Measurements from ENCODE around the gene ARHGAP30.
"Not testable (repeated sequence)": the region's sequence is repeated elsewhere in the genome, so short reads cannot be mapped to it uniquely, and the experiment has no call there.

Gene ARHGAP30

DNA sequence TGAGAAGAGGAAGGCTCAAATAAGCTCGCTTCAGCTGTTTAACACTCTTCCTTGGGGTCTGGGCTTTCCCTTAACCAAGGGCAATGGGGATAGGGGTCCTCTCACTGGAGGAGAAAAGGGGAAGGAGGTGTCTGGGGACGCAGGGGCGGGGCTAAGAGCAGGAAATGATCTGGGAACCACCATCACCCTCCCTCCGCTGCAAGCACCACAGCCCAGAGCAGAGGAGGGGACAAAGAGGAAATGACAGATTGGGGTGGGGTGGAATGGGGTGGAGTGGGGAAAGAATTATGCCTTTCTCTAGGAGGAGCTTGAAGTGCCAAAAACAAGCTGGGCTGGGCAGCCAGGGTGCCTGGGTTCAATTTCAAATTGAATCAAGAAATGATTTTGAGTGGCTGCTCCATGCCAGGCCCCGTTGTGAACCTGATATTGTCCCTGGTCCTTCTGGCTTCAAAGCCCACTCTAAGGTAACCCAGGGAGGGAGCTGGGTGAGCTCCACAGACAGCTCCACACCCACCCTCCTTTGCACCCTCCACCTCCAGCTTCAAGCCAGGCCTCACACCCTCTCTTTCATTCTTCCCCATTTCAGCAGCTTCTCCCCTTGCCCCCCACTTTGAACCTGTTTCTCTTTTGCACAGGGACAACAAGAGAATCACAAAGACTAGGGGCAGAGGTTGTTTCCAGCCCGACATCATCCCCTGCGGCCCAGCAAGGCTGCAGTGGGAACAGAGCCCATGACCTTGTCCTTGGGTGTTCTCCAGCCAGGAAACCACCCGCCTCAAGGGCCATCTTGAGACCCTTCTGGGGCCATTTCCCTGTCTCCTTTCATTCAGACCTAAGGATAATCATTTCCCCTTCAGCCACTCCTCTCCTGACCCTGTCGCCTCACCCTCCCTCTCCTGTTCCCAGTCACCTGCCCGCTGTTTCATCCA is 1.1 kb downstream of the ARHGAP30 start:
- no peak for DNase-seq (ENCODE audit: low spot score)

DNA sequence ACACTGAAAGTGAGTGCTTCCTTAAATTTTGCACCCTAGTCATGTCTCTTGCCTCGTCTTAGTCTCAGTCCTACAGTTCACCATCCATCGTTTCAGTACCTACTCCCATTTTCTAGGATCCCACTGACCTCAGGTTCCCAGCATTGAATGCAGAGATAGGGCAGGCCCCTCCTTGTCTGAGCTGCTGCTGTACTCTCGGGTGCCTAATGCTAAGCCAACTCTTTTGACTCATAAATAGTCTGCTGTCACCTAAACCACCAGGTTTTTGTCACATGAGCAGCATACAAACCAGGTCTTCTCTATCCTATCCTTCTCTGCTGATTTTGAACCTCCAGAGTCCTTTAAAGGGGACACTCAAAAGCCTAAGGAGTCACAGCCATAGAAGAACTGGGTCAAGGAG is 3.0 kb downstream of the ARHGAP30 start:
- no peak for DNase-seq (ENCODE audit: low spot score)

DNA sequence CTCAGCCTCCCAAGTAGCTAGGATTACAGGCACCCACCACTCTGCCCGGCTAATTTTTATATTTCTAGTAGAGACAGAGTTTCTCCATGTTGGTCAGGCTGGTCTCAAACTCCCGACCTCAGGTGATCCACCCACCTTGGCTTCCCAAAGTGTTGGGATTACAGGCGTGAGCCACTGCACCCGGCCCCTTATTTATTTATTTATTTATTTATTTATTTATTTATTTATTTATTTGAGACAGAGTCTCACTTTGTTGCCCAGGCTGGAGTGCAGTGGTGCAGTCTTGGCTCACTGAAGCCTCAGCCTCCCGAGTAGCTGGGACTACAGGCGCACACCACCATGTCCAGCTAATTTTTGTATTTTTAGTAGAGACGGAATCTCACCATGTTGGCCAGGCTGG is 4.0 kb downstream of the ARHGAP30 start:
- DNase-seq (ENCODE audit: low spot score), result not testable (repeated sequence)

DNA sequence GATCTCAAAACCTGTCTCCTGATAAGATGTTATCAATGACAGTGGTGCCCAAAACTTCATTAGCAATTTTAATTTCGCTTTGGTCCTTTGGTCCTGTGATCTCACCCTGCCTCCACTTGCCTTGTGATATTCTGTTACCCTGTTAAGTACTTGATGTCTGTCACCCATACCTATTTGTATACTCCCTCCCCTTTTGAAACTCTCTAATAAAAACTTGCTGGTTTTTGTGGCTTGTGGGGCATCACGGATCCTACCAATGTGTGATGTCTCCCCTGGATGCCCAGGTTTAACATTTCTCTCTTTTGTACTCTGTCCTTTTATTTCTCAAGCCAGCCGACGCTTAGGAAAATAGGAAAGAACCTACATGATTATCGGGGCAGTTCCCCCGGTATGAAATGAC is 5.8 kb downstream of the ARHGAP30 start:
- DNase-seq (ENCODE audit: low spot score), result not testable (repeated sequence)

DNA sequence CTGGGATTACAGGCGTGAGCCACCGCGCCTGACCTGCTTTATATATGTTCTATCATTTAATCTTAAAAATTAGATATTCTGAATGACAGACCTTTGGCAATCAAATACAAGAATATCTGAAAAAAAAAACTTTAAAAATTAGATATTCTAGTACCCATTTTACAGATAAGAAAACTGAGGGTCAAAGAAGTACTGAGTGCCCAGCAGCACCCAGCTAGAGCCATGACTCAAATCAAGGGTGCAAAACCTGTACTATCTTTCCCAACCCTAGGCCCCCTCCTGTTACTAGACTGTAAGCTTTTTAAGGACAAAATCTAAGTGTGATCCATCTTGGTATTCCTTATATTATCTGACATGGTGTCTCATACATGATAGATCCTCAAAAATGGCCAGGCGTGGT is 8.3 kb downstream of the ARHGAP30 start:
- no peak for DNase-seq (ENCODE audit: low spot score)

DNA sequence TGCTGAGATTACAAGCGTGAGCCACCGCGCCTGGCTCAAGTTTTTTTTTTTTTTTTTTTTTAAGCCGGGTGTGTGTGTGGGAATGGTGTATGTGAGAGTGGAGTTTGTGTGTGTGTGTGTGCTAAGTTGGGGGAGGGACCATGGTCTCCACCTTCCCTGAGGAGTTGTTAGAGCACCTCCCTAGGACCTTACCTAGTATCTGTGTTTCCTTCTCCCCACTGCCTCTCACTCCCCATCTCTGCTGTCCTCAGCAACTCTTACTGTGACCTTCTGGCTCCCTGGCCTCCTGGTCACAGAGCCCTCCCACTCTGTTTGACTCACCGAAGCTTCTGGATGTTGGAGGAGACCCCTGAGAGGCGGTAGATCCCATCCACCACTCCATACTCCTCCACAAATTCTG is 10.4 kb downstream of the ARHGAP30 start:
- DNase-seq (ENCODE audit: low spot score), result no peak

DNA sequence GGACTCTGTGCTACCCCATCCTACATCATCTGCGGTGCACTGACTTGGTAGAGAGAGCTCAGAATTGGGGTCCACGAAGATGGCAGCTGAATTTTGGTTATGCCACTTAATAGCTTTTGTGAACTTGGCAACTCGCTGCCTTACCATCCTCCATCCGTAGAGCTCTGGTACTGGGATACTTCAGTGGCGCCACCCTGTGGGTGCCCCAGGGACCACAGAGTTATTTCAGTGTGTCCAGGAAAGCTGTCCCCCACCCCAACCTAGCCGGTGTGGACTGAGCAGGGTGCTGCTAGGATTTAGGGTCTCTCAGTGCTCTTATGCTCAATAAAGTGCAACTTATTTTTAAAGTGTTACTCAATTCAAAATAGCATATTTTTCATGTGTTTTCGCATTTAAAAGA is 14.9 kb downstream of the ARHGAP30 start:
- DNase-seq (ENCODE audit: low spot score), result no peak

DNA sequence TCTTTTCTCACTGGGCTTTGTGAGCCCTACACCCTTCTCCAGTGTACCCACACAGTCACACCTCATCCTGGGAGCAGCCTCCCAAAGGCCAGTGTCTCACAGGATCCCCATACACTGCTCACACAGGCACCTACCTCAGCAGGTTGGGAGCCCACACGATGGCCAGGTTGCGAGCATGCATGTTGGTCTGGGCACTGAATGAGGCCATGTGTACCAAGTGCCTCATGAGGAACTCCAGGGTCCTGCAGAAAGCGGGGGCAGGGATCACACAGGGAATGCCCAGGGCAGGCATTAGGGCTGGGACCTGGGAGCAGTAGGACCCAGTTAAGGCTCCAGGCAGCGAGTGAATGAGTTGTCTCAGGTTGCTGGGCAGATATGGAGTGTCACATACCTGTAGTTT is 15.5 kb downstream of the ARHGAP30 start:
- no peak for DNase-seq (ENCODE audit: low spot score)

DNA sequence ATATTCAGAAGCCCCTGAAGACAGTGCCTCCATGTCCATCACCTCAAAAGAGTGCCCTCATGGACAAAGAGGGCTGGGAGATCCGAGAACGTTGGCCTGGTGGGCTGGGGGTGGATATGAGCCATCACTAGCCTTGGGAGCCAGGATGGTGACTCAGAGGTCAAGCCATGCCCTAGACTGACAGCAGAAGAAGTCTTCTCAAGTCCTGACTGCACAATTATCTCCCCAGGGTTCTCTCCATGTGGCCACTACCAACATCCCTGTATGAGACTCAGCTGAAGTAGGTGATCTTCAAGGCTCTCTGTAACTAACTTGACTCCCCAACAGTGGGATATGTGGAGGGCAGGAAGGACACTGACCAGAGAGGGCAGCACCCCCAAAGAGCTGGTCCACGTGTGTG is 16.8 kb downstream of the ARHGAP30 start:
- no peak for DNase-seq (ENCODE audit: low spot score)

DNA sequence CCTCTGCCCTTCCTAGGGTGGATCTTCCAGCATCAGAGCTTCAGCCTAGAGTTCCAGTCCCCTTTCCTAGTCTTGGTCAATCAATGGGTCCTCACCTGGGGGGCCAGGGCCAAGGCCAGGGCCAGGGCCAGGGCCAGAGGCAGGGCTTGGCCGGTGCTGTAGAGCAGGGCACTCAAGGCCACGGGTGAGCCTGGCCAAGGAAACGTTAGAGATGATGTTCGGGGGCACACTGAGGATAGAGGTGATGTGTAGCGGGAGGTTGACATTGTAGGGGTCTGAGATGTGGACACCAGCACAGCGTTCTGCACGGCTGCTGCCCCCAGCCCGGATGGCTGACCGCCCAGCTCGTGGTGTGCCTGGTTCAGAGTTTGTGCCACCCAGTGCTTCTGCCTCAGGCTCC is 18.5 kb downstream of the ARHGAP30 start:
- no peak for DNase-seq (ENCODE audit: low spot score)

DNA sequence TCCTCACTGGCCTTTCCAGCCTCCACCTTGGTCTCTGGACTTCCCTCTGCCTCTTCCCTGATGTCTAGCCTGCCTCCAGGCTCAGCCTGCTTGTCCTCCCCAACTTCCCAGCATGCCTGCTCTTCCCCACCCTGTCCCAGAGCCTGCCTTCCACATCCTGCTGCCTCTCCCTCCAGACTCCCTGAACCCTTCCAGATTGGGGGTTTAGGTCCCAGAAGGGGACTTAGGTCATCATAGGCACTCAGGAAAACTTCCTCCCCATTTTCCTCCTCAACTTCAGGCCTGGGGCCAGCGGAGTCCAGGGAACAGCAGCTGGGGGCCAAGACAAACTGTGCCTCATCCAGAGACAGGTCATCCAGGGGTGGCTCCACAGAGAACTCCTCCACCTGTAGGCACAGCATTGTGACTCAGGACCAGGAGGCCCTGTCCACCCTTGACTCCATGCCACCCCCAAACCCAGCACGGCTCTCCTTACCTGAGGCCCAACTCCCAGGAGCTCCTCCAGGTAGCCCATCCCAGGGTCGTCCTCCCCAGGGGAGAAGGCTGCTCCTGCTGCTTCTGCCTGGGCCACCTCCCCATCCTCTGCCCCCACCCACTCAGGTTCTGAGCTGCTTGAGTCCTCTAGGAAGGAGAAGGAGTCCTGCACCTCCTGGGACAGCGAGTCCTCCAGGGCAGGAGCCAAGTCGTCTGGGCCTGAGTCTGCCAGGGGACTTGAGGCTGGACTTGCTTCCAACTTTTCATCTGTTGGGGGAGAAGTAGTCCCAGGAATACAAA is 20.6 kb downstream of the ARHGAP30 start:
- no peak for DNase-seq (ENCODE audit: low spot score)

DNA sequence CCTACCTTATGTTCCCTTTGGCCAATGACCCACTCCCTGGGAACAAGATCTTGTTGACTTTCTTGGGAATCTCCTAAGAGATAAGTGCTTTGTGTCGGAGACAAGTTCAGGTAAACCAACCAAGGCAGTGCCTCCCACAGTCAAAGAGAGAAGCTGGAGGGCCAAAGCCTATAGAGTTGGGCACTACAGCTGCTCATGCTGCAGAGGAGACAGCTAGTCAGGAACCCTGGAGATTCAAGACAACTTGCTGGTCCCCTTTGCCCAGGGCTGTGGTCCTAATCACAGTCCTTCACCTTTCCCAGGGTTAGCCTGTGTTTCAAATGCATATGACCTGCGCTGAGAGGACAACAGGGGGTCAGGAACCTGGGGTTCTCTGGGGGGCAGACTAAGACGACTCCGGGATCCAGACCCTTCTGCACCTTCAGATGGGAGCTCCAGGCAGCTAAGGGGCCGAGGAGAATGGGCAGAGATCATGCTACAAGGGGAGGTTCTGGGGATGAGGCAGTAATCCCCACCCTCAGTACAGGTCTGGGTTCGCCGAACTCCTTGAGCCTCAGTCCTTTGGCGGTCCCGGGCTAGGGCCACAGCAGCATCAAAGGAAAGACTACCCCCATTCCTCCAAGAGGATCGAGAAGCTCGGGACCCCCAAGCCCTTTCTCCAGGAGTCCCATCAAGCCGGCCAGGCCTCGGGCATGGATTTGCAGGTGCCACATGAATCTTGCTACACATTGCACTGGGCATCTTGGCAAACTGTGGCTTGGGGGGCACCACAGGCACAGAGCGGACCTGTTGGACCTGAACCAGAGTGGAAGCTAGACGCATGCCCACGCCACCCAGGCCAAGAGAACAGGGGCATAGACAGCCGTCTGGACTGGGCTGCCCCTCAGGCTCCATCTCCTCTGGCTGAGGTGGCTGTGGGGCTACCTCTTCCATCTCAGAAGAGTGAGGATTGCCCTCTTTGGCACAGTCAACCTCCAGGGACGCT is 22.0 kb downstream of the ARHGAP30 start:
- no peak for DNase-seq (ENCODE audit: low spot score)

DNA sequence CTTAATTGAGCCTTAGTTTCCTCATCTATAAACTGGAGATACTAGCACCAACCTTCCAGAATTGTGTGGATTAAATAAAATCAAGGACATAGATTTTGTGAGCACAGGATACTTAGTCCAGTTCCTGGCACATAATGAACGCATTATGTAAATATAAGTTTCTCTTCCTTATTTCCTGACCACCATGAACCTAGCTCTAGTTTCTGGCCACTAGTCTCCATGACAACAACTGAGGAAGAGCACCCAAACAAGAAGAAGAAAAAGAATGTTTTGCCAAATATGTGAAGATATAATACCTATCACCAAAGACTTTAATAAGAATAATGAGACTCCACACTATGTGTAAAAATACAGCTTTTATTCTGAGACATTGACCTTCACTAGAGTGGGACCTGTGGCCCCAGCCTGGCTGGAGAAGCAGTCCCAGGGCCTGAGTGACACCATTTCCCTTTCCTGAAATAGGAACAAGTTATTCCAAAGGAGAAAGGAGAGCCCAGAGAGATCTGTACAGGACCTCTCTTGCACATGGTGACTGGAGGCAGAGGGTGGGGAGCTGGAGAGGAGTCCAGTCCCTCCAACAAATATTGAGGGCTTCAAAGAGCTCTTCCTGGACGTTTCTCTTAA is 23.0 kb downstream of the ARHGAP30 start:
- no peak for DNase-seq (ENCODE audit: low spot score)

DNA sequence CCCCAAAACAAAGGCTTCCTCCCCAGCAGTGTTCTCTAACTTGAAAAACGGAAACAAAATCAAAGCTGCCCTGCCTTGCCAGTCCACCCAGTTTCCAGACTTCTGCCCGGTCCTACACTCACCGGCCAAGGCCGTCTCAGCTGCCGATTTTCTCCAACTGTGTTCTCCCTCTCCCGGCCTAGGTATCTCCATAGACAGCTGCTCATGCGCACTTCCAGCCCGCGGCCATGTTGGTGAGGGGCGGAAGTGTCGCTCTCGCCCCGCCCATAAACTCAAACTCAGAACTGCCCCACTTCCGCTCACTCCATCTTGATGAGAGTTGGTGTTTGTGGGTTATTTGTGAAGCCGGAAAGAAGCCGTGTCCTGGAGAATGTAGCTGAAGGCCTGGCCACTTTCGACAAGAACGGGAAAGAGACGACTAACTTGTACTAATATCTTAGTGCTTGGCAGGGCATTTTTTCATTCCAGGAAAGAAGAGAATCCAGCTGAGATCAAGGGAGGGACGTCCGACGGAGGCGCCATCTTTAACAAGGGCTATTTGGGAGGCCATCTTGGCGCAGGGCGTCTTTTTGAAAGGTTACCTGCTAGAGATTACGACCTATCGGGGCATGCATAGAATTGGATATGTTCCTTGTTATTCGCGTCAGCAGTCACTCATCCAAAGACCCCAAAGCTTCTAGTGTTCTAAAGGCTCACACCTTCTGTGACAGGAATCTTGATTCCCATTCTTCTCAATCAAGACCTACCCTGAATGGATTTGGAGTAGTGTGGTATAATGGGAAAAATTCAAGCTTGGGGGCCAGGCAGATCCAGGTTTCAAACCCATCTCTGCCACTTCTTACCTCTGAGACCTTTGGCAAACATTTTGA is 23.7 kb downstream of the ARHGAP30 start, which contains the start of gene USF1:
USF1 (minus strand) TSS at position 242 of the 869 bp plus-strand sequence. CDS start 2,702 bp downstream, outside the sequence.
- DNase-seq (ENCODE audit: low spot score), result peak; percentile 98

DNA sequence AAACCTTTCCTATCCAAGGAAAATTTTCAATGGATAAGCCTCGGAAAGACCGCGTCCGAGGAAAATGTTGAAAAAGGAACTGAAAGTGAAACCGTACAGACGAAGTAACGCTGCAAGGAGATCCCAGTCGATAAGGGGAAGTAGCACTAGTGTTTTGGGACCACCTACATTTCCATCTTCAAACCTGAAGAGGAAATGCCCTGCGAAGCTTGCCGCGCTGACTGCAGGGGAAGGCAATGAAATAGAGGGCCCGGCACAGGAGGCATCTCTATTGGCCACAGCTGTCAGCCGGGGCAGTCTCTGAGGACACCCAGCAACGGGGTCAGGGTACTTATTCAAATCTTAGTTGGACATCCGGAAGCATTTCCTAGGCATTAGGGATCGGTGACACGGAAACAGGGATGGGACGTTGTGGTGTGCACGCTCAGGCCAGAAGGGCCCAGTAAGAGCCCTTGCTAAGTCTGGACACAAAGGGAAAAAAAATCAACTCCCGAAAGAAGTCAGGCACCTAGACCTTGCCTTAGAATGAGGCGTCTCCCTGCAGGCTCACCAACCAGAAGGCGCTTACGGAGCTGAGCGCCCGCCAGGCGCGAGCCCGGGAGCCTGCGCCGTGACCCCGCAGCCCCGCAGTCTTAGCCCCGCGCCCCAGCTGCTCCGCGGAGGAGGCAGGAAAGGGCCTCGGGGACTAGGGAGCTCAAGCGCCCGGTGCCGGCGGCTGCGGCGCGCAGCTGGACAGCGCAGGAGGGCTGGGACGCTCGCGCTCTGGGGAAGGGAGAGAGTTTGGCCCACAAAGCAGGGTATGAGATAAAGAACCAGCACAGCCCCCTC is 24.6 kb downstream of the ARHGAP30 start:
- DNase-seq (ENCODE audit: low spot score), result peak; percentile 76

DNA sequence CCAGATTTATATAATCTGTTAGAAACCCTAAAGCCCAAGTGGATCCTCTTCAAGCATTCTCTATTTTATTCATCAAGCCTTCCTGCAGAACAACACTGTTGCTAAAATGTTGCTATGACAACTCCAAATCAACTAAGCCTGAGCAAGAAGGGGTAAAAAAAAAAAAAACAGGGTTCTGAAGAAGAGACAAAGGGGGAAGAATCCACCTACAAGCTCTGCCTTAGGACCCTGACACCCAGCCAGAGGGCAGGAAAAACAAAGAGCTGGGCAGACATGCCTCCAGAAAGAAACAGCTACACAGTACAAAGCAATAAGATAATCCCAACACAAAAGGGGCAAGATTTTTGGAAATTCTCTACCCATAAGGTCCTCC is 25.2 kb downstream of the ARHGAP30 start:
- no peak for DNase-seq (ENCODE audit: low spot score)

DNA sequence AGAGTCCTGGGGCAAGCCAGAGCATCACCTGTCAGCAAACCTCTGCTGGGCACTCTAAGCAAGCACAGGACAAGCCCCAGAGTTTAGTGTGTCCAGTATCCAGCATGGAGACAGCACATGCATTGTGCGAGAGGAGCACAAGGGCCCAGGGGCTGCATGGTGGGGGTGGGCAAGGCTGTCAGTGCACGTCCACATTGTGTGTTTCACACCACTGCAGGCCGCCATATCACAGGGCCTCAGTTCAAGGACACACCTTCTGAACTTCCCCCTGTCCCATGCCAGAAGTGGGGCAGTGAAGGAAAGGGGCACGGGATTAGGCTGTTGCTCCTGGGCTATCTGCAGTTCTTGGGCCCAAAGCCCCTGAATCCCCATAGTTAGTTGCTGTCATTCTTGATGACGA is 30.1 kb downstream of the ARHGAP30 start:
- no peak for DNase-seq (ENCODE audit: low spot score)

DNA sequence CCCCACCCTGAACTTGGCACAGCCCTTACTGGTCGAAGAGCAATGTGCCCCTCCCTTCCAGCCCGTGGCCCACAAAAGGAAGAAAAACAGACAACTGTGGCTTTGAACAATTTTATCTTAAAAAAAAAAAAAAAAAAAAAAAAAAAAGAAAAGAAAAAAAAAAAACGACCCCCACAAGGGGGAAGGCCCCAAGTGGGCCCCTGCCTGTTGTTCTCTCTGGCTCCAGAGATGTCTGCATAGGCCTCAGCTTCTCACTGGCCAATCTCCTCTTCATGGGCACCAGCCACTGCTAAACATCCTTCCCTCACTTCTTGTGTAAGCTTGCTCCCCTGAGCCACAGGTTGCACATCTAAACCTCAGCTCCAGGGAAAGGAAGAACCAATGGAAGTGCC is 30.5 kb downstream of the ARHGAP30 start:
- no peak for DNase-seq (ENCODE audit: low spot score)

DNA sequence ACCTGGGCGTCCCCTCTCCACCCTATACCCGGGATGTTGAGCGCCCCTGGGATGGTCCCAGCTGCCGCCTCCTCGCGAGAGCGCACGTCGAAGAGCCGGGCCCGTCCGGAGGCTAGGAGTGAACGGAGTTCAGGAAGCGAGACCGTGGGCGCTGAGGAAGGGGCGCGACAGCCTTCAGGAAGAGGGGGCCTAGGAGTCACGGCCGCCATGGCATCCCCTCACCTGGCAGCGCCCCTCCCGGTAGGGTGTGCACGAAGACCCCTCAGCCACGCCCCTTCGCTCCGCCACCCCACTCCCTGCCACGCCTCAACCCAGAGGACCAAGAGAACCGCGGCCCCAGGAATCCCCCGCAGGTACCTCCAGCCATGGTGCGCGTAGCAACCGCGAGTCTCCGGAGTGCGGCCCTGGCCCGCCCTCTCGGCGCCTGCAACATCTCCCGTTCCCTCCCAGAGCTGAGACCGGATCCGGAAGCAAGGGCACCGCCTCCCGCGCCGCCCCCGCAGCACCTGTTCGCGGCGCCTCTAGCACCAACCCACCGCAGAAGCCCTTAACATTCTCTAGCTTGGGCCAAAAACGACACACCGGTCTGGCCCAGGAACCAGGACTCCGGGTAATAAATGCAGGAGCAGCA is 31.1 kb downstream of the ARHGAP30 start, which contains the start of gene TSTD1:
TSTD1 (minus strand) TSS at position 442 of the 631 bp plus-strand sequence; CDS start at position 367, 75 bp downstream.
- DNase-seq (ENCODE audit: low spot score), result peak; percentile 60

Measured in hematopoietic multipotent progenitor cell treated with erythropoietin and hydrocortisone succinate and interleukin-3 and kit ligand, for 17 days (in vitro differentiated cells).